Cerebellar cortex (tissue), 1 donor: ENCODE measurements around the gene SIM1.

Experiments used
- DNase-seq: peaks from one replicate; pipeline ENCODE4 v3.0.0-alpha.2; 2015; ENCODE audit warnings: low spot score

The SIM1 gene

GRCh38 chr6:100353276-100354015 lies 111.3 kb downstream of the SIM1 start:
- DNase-seq = no peak

GRCh38 chr6:100350139-100350538 lies 114.6 kb downstream of the SIM1 start:
- DNase-seq = no peak

GRCh38 chr6:100349366-100349765 lies 115.4 kb downstream of the SIM1 start:
- DNase-seq = no peak

DNA sequence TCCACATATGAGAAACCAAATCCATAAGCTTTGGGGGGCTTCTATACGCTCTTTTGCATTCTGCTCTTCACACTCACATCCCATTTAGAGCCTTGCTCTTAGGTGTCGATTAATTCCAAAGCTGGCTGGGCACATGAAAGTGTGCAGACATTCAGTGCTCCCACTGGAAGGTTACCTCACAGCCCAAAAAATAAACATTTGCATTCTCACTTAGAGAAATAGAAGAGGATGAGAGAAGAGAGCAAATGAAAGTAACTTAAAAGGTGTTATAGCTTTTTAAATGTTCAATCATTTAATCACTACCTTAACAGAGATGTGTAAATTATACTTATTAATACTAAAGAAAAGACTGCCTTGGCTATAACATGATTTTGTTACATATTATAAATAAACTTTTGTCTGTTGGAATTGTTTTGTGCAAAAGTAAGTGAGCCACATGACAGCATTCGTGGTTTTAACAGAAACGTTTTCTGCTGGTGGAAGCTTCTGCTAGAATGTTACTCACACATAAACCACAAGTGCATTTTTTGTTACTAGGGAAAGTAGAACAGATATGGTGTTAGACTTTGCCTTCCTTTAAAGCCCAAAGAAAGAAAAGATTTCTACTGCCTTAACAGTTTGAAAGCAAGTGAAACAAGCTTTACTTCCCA lies 116.7 kb downstream of the SIM1 start:
- DNase-seq = no peak

DNA sequence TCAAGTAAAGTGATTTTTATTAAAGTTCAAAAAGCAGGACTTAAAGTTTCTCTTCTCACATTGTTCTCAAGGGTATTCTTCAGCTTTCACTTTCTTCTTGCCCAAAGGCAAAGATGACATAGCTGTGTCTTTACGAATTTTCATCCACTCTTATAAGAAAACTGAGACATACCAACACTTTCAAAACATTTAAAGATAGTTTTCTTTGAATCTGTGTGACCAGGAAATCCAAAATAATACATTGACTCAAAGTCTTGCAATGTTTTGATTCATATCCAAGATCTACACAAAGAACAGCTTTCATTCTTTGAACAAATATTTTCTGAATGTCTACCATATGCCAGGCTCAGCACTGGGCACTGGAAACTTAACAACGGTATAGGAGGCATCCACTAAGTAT lies 117.9 kb downstream of the SIM1 start:
- DNase-seq = no peak

GRCh38 chr6:100346203-100346602 lies 118.5 kb downstream of the SIM1 start:
- no peak for DNase-seq

DNA sequence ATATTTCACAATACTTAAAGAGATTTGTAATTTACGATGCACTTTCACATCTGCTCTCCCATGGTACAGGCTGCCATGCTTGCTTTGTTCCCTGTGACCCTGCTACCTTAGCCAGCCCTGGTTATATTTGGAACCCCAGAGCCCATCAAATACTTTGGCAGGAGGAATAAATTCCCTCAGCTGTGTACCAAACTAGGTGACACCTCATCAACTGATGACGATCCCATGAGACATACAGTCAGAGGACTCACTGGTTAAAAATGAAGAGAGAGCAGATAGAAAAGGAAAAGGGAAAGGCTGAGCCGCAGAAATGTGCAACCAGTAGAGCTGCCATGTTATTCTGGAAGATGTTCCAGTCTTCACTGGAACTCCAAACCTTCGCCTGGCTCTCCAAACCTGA lies 120.0 kb downstream of the SIM1 start:
- DNase-seq = no peak

DNA sequence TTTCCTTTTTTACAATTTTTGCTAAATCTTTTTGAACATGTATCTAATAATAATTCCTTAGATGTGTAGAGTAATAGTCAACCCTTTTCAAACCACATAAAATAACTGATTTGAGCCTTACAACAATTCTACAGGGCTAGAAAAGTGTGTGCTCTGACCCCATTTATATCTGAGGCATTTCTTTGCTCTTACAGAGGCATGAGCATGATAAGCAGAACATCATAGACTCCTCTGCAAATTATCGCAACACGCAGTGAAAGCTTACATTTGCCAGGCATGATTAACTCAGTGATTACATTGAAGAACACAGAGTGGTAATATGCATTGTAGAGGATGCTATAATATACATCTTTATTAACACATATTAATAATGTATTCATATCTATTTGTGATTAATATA lies 120.4 kb downstream of the SIM1 start:
- no peak for DNase-seq

DNA sequence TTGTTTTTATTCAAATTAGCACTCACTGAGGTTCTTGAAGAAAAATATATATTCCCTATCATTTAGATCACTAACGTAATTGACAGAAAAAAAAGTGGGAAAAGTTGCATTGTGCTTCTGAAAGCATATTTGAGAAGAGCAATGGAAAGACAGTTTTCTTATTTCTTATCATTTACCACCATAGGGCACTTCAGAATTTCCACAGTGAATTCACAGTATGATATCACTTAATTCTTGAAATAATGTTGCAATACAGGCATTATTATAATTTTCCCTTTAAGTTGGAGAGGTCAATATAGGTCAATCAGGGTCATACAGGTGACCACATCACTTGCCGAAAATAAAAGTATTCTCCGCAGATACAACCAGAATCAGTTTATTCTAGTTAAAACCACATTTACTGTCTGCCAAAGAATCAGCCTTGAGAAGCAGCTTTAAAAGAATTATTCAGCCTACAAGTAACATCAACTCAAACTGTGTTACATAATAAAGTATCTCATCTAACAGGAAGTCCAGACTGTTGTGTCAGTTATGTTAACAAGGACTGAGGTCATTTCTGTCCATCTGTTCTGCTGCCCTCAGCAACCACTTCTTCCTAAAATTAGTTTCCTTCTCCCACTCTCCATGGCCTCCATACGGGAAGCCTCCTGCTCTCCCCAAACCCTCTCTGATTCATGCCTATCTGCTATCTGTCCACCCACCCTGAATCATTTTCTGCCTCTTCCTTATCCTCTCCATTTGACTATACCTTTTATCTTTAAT lies 121.2 kb downstream of the SIM1 start:
- no peak for DNase-seq

DNA sequence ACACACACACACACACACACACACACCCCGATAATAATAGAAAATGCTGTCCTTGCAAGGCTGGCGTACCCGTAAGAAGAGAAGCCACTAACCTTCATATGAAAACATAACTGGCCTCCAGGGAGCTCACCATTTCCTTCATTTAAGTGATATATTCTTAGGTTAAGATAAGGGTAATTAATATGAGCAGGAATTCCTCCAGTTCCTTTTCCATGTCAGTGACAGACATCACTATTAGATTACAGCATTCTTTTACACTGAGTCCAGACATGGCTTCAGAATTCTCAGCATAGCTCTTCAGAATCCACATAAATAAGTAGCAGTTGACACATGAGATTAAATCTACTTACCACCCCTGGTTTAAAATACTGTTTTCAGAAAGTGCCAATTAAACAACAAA lies 121.9 kb downstream of the SIM1 start:
- DNase-seq = no peak

DNA sequence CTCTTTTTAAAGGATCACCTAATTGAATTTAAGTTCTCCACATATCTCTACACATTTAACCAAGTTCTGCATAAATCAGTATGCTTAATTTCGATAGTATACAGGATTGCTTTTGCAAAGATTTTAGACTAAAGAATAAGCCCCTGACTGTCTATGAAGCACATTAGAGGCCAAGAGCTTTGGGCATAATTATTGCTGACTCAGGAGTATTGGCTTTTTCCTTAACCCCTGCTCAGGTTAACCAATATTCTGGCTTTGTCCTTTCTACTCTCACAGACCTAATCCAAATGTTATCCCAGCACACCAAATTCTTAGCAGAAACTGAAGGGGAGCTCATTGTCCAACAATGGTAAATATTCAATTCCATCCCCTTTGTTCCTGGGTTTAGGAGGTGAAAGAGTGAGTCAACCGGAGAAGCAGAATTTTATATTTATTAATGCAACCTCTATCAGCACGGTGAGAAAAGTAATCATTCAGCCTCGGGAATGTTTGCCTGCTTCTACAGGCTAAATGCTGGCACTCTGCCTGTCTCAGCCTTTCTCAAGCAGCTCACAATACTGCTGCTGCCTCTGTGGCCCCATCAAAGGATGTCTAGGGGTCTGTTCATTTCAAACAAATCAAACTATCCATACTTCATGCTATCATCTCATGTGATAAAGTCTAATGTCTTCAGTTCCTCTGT lies 125.0 kb downstream of the SIM1 start:
- DNase-seq = no peak

GRCh38 chr6:100338090-100338489 lies 126.6 kb downstream of the SIM1 start:
- no peak for DNase-seq

DNA sequence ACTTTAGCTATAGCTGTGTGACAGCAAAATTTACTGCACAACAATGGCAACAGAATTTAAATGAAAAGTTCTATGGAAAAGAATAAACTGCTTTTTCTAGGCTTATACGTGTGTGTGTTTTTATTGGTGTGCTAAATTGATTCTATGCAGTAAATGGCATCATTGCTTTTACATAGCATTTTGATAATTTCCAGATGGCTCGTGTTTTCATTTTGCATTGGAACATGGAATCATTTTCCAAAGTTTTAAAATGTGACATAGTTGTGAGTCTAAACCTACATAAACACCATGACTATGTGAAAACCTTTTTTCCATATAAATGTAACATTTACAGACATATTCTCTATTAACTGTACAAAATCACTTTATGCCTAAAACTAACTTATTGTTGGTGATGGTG lies 127.8 kb downstream of the SIM1 start:
- DNase-seq = no peak

GRCh38 chr6:100335991-100336390 lies 128.7 kb downstream of the SIM1 start:
- no peak for DNase-seq
